Measurements from ENCODE around the gene FBN2. TPM values are rescaled to one million over a fixed set of nuclear protein-coding genes. Genes with fewer than 3 reads are reported as not detected.
A peak's percentile ranks its signal among the peaks of the same experiment; 100 is the strongest.

The FBN2 gene
- total and polyA plus RNA-seq, 12 donors, result 2.2 to 237 (median 21.6) TPM

GRCh38 chr5:128271859-128272464 lies 266.1 kb downstream of the FBN2 start:
- peak in 4 of 7 donors; percentile 26 to 36 (median 31) for DNase-seq
- no peaks in the 10 kb centered on the region for H3K27me3 ChIP-seq
- H3K4me1 ChIP-seq (replicated peaks in 1 of 2), result no peaks in the 10 kb centered on the region
- H3K4me3 ChIP-seq, result no peak overlapping the region
- intact Hi-C loops (cut with DNase I), result no loop called here
- TF ChIP-seq CTCF (IDR thresholded peaks at IDR 0.05) (no peak), POLR2A (IDR thresholded peaks at IDR 0.05) (no peak)
- no peaks in the 10 kb centered on the region for H3K36me3 ChIP-seq (replicated peaks in 1 of 2)
- 60 to 75% (median 65%) methylated on average over 6 of the region's 6 CpGs for WGBS, 4 donors
- H3K27ac ChIP-seq, result no peak overlapping the region
- no peaks in the 10 kb centered on the region for H3K9me3 ChIP-seq (replicated peaks in 1 of 3)

- no peak overlapping the region for H3K4me3 ChIP-seq
- H3K4me1 ChIP-seq (replicated peaks in 1 of 2), result no peaks in the 10 kb centered on the region
- no peaks in the 10 kb centered on the region for H3K27me3 ChIP-seq
- H3K36me3 ChIP-seq (replicated peaks in 1 of 2), result no peaks in the 10 kb centered on the region
- intact Hi-C loops (cut with DNase I), result no loop called here
- TF ChIP-seq CTCF (IDR thresholded peaks at IDR 0.05), result no peak
- TF ChIP-seq POLR2A (IDR thresholded peaks at IDR 0.05), result no peak
- DNase-seq, result no peak
- WGBS, 4 donors, result 82 to 85% (median 84%) methylated on average over 3 of the region's 3 CpGs
- H3K9me3 ChIP-seq (replicated peaks in 1 of 3), result no peaks in the 10 kb centered on the region
- no peak overlapping the region for H3K27ac ChIP-seq
Measured at GRCh38 chr5:128271071-128271470, 267.0 kb downstream of the FBN2 start.

GRCh38 chr5:128264564-128265360 lies 273.3 kb downstream of the FBN2 start:
- H3K36me3 ChIP-seq (replicated peaks in 1 of 2), result no peaks in the 10 kb centered on the region
- no peak for TF ChIP-seq CTCF (IDR thresholded peaks at IDR 0.05)
- no peak for TF ChIP-seq POLR2A (IDR thresholded peaks at IDR 0.05)
- H3K27ac ChIP-seq, result no peak overlapping the region
- H3K4me3 ChIP-seq, result no peak overlapping the region
- 83 to 90% (median 88%) methylated on average over 3 of the region's 3 CpGs for WGBS, 4 donors
- no peaks in the 10 kb centered on the region for H3K9me3 ChIP-seq (replicated peaks in 1 of 3)
- H3K4me1 ChIP-seq (replicated peaks in 1 of 2), result no peaks in the 10 kb centered on the region
- no peaks in the 10 kb centered on the region for H3K27me3 ChIP-seq
- no peak for DNase-seq
- intact Hi-C loops (cut with DNase I), result no loop called here

GRCh38 chr5:128263357-128263756 lies 274.7 kb downstream of the FBN2 start:
- H3K27ac ChIP-seq, result no peak overlapping the region
- intact Hi-C loops (cut with DNase I), result no loop called here

More at GRCh38 chr5:128263357-128263756, 274.7 kb downstream of the FBN2 start:
- TF ChIP-seq CTCF (IDR thresholded peaks at IDR 0.05) (no peak), POLR2A (IDR thresholded peaks at IDR 0.05) (no peak)
- Histone ChIP-seq H3K9me3 (replicated peaks in 1 of 3) (no peaks in the 10 kb centered on the region), H3K4me3 (no peak overlapping the region), H3K36me3 (replicated peaks in 1 of 2) (no peaks in the 10 kb centered on the region), H3K4me1 (replicated peaks in 1 of 2) (no peaks in the 10 kb centered on the region), H3K27me3 (no peaks in the 10 kb centered on the region)
- 82 to 90% (median 84%) methylated on average over 11 to 12 of the region's 12 CpGs for WGBS, 4 donors
- DNase-seq, result no peak
